Endothelial cell of umbilical vein (primary cell): ENCODE results near the gene ETV7. TPM values are rescaled to one million over a fixed set of nuclear protein-coding genes. Genes with fewer than 3 reads are reported as not detected.

Experiments
- BruUV-seq: library from RNA; stranded (reverse); fragments of 400-500 nt; replicated peaks from 2 replicates; lab custom pipeline; 2021; lab: Mats Ljungman, UMichigan
- CTCF ChIA-PET: fragments of 300-600, 350-600 bp; sonication (Branson Sonifier 250); formaldehyde crosslinking; loops from one replicate; lab custom pipeline; 2021; ENCODE audit warnings: antibody characterized with exemption, inconsistent platforms; lab: Charles Lee
- POLR2A ChIA-PET: fragments of 300-600, 350-600 bp; sonication (Branson Sonifier 250); formaldehyde crosslinking; loops from one replicate; lab custom pipeline; 2021; ENCODE audit warnings: antibody characterized with exemption, inconsistent platforms; lab: Charles Lee
- DNase-seq: peaks from one replicate; pipeline ENCODE4 v3.0.0-alpha.2; 2011; ENCODE audit warnings: low read depth, low spot score
- FAIRE-seq: peaks from 2 replicates; lab custom pipeline; 2011; peaks lifted over from hg19 to GRCh38; lab: Jason Lieb, UNC
- H2AFZ ChIP-seq: 2 replicates; pipeline ENCODE4 v1.6.0; 2012; ENCODE audit warnings: low read depth, low read length, control low read depth, inconsistent platforms
- H3K27ac ChIP-seq: 2 replicates; pipeline ENCODE4 v1.5.1; 2011; ENCODE audit warnings: low read depth, mild to moderate bottlenecking, control low read depth, low read length, moderate library complexity; ENCODE audit not compliant: insufficient read depth
- H3K27me3 ChIP-seq, 2 experiments: 2 replicates each; pipeline versions ENCODE4 v1.6.0 to v1.6.1; 2011; ENCODE audit warnings: low read length in 2 of 2, mixed read lengths in 1 of 2; ENCODE audit not compliant: control insufficient read depth in 2 of 2, insufficient read depth in 2 of 2
- H3K36me3 ChIP-seq, 2 experiments: 2 replicates in 1 of 2; 3 replicates in 1 of 2; pipeline ENCODE4 v1.5.1; 2011; ENCODE audit warnings: low read length in 2 of 2, mild to moderate bottlenecking in 1 of 2, moderate library complexity in 1 of 2; ENCODE audit not compliant: control insufficient read depth in 2 of 2, insufficient read depth in 2 of 2; ENCODE audit errors: extremely low read depth in 1 of 2
- H3K4me1 ChIP-seq: 3 replicates; pipeline ENCODE4 v1.5.1; 2011; ENCODE audit warnings: mild to moderate bottlenecking, low read length; ENCODE audit not compliant: control insufficient read depth, insufficient read depth; ENCODE audit errors: extremely low read depth
- H3K4me2 ChIP-seq: 2 replicates; pipeline ENCODE4 v1.6.1; 2011; ENCODE audit warnings: low read length, control low read depth, mixed read lengths; ENCODE audit not compliant: insufficient read depth
- H3K4me3 ChIP-seq, 3 experiments: fragments of 200-600 bp in 1 of 3; sonication (generic), shearing (Covaris generic) in 1 of 3; replicated peaks in 1 of 3; 2 replicates each; pipeline ENCODE4 v1.5.1; 2011 to 2016; ENCODE audit warnings: control low read depth in 3 of 3, low read length in 3 of 3, mild to moderate bottlenecking in 2 of 3, inconsistent platforms in 1 of 3, low read depth in 1 of 3, moderate library complexity in 1 of 3; ENCODE audit not compliant: insufficient read depth in 1 of 3
- H3K79me2 ChIP-seq: 2 replicates; pipeline ENCODE4 v1.6.0; 2012; ENCODE audit warnings: low read length, inconsistent platforms; ENCODE audit not compliant: control insufficient read depth, insufficient read depth
- H3K9ac ChIP-seq: replicated peaks from 2 replicates; pipeline ENCODE3; 2011; ENCODE audit warnings: low read length, control low read depth; ENCODE audit not compliant: insufficient read depth; ENCODE audit errors: extremely low read depth
- H3K9me1 ChIP-seq: replicated peaks from 3 replicates; pipeline ENCODE4 v1.6.0; 2011; ENCODE audit warnings: mild to moderate bottlenecking, low read length; ENCODE audit not compliant: control insufficient read depth, insufficient read depth; ENCODE audit errors: extremely low read depth
- H3K9me3 ChIP-seq: replicated peaks from 2 replicates; pipeline ENCODE4 v1.5.1; 2012; ENCODE audit warnings: low read length, inconsistent platforms; ENCODE audit not compliant: control insufficient read depth, insufficient read depth
- H4K20me1 ChIP-seq: replicated peaks from 2 replicates; pipeline ENCODE3; 2011; ENCODE audit warnings: mild to moderate bottlenecking, low read length; ENCODE audit not compliant: control insufficient read depth, insufficient read depth; ENCODE audit errors: extremely low read depth
- CTCF ChIP-seq, 2 donors: IDR thresholded peaks; 1 replicate in 1 of 2; 2 replicates in 1 of 2; pipeline ENCODE4 v1.5.1; 2011; ENCODE audit warnings: low read length in 2 of 2, mild to moderate bottlenecking in 2 of 2, moderate library complexity in 2 of 2, control low read depth in 1 of 2, inconsistent platforms in 1 of 2, low read depth in 1 of 2; ENCODE audit not compliant: insufficient read depth in 1 of 2; ENCODE audit errors: extremely low read depth in 1 of 2
- EZH2 ChIP-seq: IDR thresholded peaks from 2 replicates; pipeline ENCODE4 v1.6.1; 2012; ENCODE audit warnings: borderline replicate concordance, low read depth, mild to moderate bottlenecking, moderate library complexity, low read length, inconsistent platforms; ENCODE audit not compliant: severe bottlenecking
- FOS ChIP-seq: IDR thresholded peaks from 2 replicates; pipeline ENCODE4 v1.6.1; 2011; ENCODE audit warnings: mild to moderate bottlenecking, low read length, moderate library complexity, borderline replicate concordance; ENCODE audit not compliant: insufficient read depth
- GATA2 ChIP-seq: IDR thresholded peaks from 2 replicates; pipeline ENCODE4 v1.7.0; 2011; ENCODE audit warnings: low read depth, mild to moderate bottlenecking, moderate library complexity, mixed read lengths, low read length; ENCODE audit not compliant: insufficient read length, insufficient read depth
- JUN ChIP-seq: IDR thresholded peaks from 2 replicates; pipeline ENCODE4 v1.6.1; 2011; ENCODE audit warnings: borderline replicate concordance, low read depth; ENCODE audit not compliant: insufficient read length, insufficient read depth
- MAX ChIP-seq: IDR thresholded peaks from 2 replicates; pipeline ENCODE4 v1.6.1; 2011; ENCODE audit not compliant: insufficient read depth, insufficient read length
- MYC ChIP-seq: IDR thresholded peaks from one replicate; pipeline ENCODE4 v1.6.1; 2011; ENCODE audit warnings: mild to moderate bottlenecking, low read depth, low read length
- POLR2A ChIP-seq: IDR thresholded peaks from 2 replicates; pipeline ENCODE4 v1.6.1; 2012; ENCODE audit warnings: low read depth, mild to moderate bottlenecking, control low read depth, low read length
- POLR2AphosphoS5 ChIP-seq: IDR thresholded peaks from 2 replicates; pipeline ENCODE4 v1.6.1; 2012; ENCODE audit warnings: low read depth, mild to moderate bottlenecking, control low read depth, low read length, moderate library complexity; ENCODE audit not compliant: insufficient read depth
- dilution Hi-C: fragments of 300-500 bp; cut with MboI; formaldehyde crosslinking; loops from one replicate; pipeline ENCODE4 v1.15.0; 2019; ENCODE audit warnings: low sequenced_read_pairs; ENCODE audit not compliant: extremely low pct_ligation_motif_present
- intact Hi-C: fragments of 100-400 bp; cut with micrococcal nuclease; formaldehyde crosslinking; loops from one replicate; pipeline ENCODE4 v1.10.0; 2022
- polyA plus RNA-seq, 4 experiments: library from polyadenylated mRNA; depleted of rRNA in 3 of 4; stranded (reverse) in 3 of 4; unstranded in 1 of 4; fragments of >200 nt; gene quantifications; 2 replicates each; pipeline versions ENCODE4 v1.2.1 to v1.2.3, GENCODE V29; 2011 to 2012; ENCODE audit warnings: missing spikeins in 1 of 4
- total RNA-seq: library from RNA; stranded (reverse); gene quantifications from 2 replicates; pipeline ENCODE4 v1.2.3, GENCODE V29; 2021

Gene ETV7
- total and polyA plus RNA-seq, 2 donors (not counting 3 experiments of a cell fraction or from before 2014, with no cell fraction given), result 0.23 to 0.58 TPM

- DNase-seq, result no peak
- POLR2A ChIA-PET, result interaction anchor here (0.7 kb wide), 1 partner anchor 39 kb away, joined by 3 read pairs; no protein-coding TSS in a partner anchor
- dilution Hi-C loops, result no loop called here
- Histone ChIP-seq H3K9me1 (no peaks in the 10 kb centered on the region), H4K20me1 (no peaks in the 10 kb centered on the region), H3K79me2 (no peaks in the 10 kb centered on the region), H3K9me3 (no peaks in the 10 kb centered on the region), H3K36me3 (no peaks in the 10 kb centered on the region), H3K9ac (no peak overlapping the region), H3K4me2 (no peak overlapping the region), H3K27me3 (peaks cover 0 to 4% of the 10 kb centered on the region in 2 experiments), H2AFZ (no peak overlapping the region), H3K4me1 (no peaks in the 10 kb centered on the region), H3K27ac (no peak overlapping the region), H3K4me3 (no peak overlapping the region)
- TF ChIP-seq GATA2 (no peak), EZH2 (no peak), MYC (no peak), POLR2A (no peak), MAX (no peak), POLR2AphosphoS5 (no peak), FOS (no peak), CTCF (IDR thresholded peaks at IDR 0.05; ENCODE audit: extremely low read depth in 1 of 2, insufficient read depth in 1 of 2, low read depth in 1 of 2, low read length in 2 of 2) (no peak), JUN (no peak)
- CTCF ChIA-PET, result interaction anchor here (0.7 kb wide), 1 partner anchor 77 kb away, joined by 3 read pairs; no protein-coding TSS in a partner anchor
- intact Hi-C loops, result no loop called here
- no TSS peak for BruUV-seq
- FAIRE-seq, result no peak
Measured at GRCh38 chr6:36378936-36379335, 8.5 kb downstream of the ETV7 start.
